ENCODE measurements around the gene FAM234A.
"Not testable (repeated sequence)": the region's sequence is repeated elsewhere in the genome, so short reads cannot be mapped to it uniquely, and the experiment has no call there.

FAM234A gene

GRCh38 chr16:234468-235305 is at the start of gene FAM234A:
TSS of gene FAM234A (plus strand) at chr16:234821. CDS start at chr16:254414, 19,593 bp downstream.
- peak; percentile 96 for DNase-seq

- no peak for DNase-seq
Measured at GRCh38 chr16:185213-185612, 49.4 kb upstream of the FAM234A start.

GRCh38 chr16:185691-186090 is 48.9 kb upstream of the FAM234A start:
- DNase-seq: no peak

- DNase-seq: no peak
Measured at GRCh38 chr16:187330-187729, 47.3 kb upstream of the FAM234A start.

GRCh38 chr16:188674-189073 is 45.9 kb upstream of the FAM234A start:
- no peak for DNase-seq

GRCh38 chr16:189604-190186 is 44.9 kb upstream of the FAM234A start:
- no peak for DNase-seq

- no peak for DNase-seq
Measured at GRCh38 chr16:191831-192230, 42.8 kb upstream of the FAM234A start.

- no peak for DNase-seq
Measured at GRCh38 chr16:192686-193085, 41.9 kb upstream of the FAM234A start.

- no peak for DNase-seq
Measured at GRCh38 chr16:193441-193840, 41.2 kb upstream of the FAM234A start.

- no peak for DNase-seq
Measured at GRCh38 chr16:194516-194915, 40.1 kb upstream of the FAM234A start.

GRCh38 chr16:200388-200787 is 34.2 kb upstream of the FAM234A start:
- no peak for DNase-seq

GRCh38 chr16:203246-203645 is 31.4 kb upstream of the FAM234A start:
- no peak for DNase-seq

- DNase-seq: not testable (repeated sequence)
Measured at GRCh38 chr16:204046-204445, 30.6 kb upstream of the FAM234A start.

- not testable (repeated sequence) for DNase-seq
Measured at GRCh38 chr16:209359-209758, 25.3 kb upstream of the FAM234A start.

- not testable (repeated sequence) for DNase-seq
Measured at GRCh38 chr16:211631-212180, 22.9 kb upstream of the FAM234A start.

GRCh38 chr16:212999-213398 is 21.6 kb upstream of the FAM234A start:
- DNase-seq: no peak

GRCh38 chr16:220021-220420 is 14.6 kb upstream of the FAM234A start:
- DNase-seq: no peak

GRCh38 chr16:228151-228851 is 6.3 kb upstream of the FAM234A start:
- DNase-seq: no peak

- peak; percentile 86 for DNase-seq
Measured at GRCh38 chr16:228852-229730, 5.5 kb upstream of the FAM234A start, which contains the start of gene LUC7L. TSS of gene LUC7L (minus strand) at chr16:229449. CDS start at chr16:229339, 110 bp downstream.

- no peak for DNase-seq
Measured at GRCh38 chr16:229731-230281, 4.8 kb upstream of the FAM234A start.

- not testable (repeated sequence) for DNase-seq
Measured at GRCh38 chr16:230351-230750, 4.3 kb upstream of the FAM234A start.

GRCh38 chr16:230949-231348 is 3.7 kb upstream of the FAM234A start:
- DNase-seq: no peak
